Cardiac septum (tissue), 1 donor: ENCODE data around the gene BSG. TPM values are rescaled to one million over a fixed set of nuclear protein-coding genes. Genes with fewer than 3 reads are reported as not detected.

Experiments used
- DNase-seq: peaks from one replicate; pipeline ENCODE4 v3.0.0-alpha.2; 2020; ENCODE audit warnings: low spot score
- intact Hi-C: fragments of 100-400 bp; cut with DNase I; formaldehyde crosslinking; loops from one replicate; pipeline ENCODE4 v1.14.0; 2022
- total RNA-seq: library from RNA; stranded (reverse); fragmentation: NEBNext Ultra II Directional; extraction: Animal tissue kit (Norgen Biotek cat#: 25700); gene quantifications from one replicate; pipeline ENCODE4 v1.2.1, GENCODE V29; 2021
- donor health status: DM: no; HTN: no; CAD: no.

BSG gene
- total RNA-seq, 1 donor from 2014 or later, result 1,183 TPM

DNA sequence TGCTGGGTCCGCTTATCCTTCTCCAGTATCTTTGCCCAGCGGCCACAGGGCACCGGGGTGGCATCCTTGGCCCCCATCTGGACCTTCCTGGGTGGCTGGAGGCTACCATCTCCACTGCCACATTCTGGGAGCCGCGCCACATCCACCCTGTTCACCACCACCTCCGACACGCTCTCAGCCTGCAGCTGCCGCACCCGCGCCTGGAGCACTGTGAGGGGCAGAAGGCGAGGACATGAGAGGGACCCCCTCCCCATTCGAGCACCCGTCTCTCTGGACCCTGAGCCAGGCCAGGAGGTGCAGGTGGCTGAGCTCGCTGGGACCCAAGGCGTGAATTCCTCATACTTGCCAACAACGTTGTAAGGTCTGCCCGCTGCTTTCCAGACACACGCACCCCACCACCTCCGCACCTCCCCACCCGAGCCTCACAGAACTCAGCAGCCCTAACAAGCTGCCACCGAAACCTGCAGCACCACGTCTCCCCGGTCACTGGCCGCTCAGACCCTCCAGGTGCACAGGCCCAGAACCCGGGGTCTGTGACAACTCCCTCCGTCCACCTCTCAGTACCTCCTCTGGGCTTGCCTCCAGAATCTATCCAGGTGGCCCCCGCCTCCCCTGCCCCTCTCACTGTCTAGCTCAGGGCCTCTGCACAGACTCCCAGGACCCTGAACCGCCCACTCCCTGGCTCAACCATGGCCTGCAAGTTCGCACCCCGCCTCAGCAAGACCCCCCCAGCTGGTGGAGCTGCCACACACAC lies 57.7 kb downstream of the BSG start:
- DNase-seq, result no peak
- intact Hi-C loops, result no loop called here

- DNase-seq, result no peak
- intact Hi-C loops, result no loop called here
These were observed 60.2 kb downstream of the BSG start for GRCh38 chr19:632579-633067.

Other genes starting within 250 kb of the BSG start
- gene MIER2, start 227.8 kb upstream of the BSG start, total RNA-seq, result 21.8 TPM
- 2.7 TPM for gene C2CD4C, start 163.4 kb upstream of the BSG start, total RNA-seq
- 16.8 TPM for gene SHC2, start 111.6 kb upstream of the BSG start, total RNA-seq
- 0.40 TPM for gene MADCAM1, start 76.1 kb upstream of the BSG start, total RNA-seq
- 11.2 TPM for gene TPGS1, start 65.1 kb upstream of the BSG start, total RNA-seq
- 78.2 TPM for gene CDC34, start 40.8 kb upstream of the BSG start, total RNA-seq
- 0.43 TPM for gene GZMM, start 28.5 kb upstream of the BSG start, total RNA-seq
- 12.0 TPM for gene HCN2, start 17.3 kb downstream of the BSG start, total RNA-seq
- gene POLRMT, start 60.9 kb downstream of the BSG start, total RNA-seq, result 37.3 TPM
- gene FGF22, start 67.3 kb downstream of the BSG start, total RNA-seq, result not detected
- 31.4 TPM for gene RNF126, start 90.6 kb downstream of the BSG start, total RNA-seq
- 136 TPM for gene FSTL3, start 103.8 kb downstream of the BSG start, total RNA-seq
- gene PRSS57, start 122.9 kb downstream of the BSG start, total RNA-seq, result not detected
- 18.9 TPM for gene PALM, start 136.3 kb downstream of the BSG start, total RNA-seq
- not detected for gene MISP, start 178.5 kb downstream of the BSG start, total RNA-seq
- gene PTBP1, start 224.9 kb downstream of the BSG start, total RNA-seq, result 76.9 TPM
- not detected for gene PLPPR3, start 249.4 kb downstream of the BSG start, total RNA-seq